K562 (cell line): ENCODE data around the gene LRRK1.

Experiments used
- CBFB ChIP-seq: sonication (generic); formaldehyde crosslinking; IDR thresholded peaks from 2 replicates; pipeline ENCODE4 v1.4.0; 2020; ENCODE audit warnings: mild to moderate bottlenecking, missing genetic modification reagents
- E2F5 ChIP-seq: sonication (generic); formaldehyde crosslinking; IDR thresholded peaks from 2 replicates; pipeline ENCODE4 v1.8.0; 2022; ENCODE audit warnings: mild to moderate bottlenecking, missing genetic modification reagents
- ETV5 ChIP-seq: sonication (generic); formaldehyde crosslinking; IDR thresholded peaks from 2 replicates; pipeline ENCODE4 v1.4.0; 2020; ENCODE audit warnings: low read depth, mild to moderate bottlenecking, missing genetic modification reagents
- HCFC1 ChIP-seq: IDR thresholded peaks from 2 replicates; pipeline ENCODE4 v1.6.1; 2012; ENCODE audit warnings: low read depth, low read length, improper control_type of control experiment
- HMGXB4 ChIP-seq: sonication (generic); formaldehyde crosslinking; IDR thresholded peaks from 2 replicates; pipeline ENCODE4 v1.8.1; 2023; ENCODE audit warnings: mild to moderate bottlenecking, missing genetic modification reagents
- MAFK ChIP-seq: IDR thresholded peaks from 2 replicates; pipeline ENCODE4 v1.6.1; 2011; ENCODE audit warnings: low read length, improper control_type of control experiment
- NFYB ChIP-seq: IDR thresholded peaks from 2 replicates; pipeline ENCODE4 v1.6.1; 2011; ENCODE audit warnings: mild to moderate bottlenecking, moderate library complexity; ENCODE audit not compliant: insufficient read length; ENCODE audit errors: extremely low read depth
- POLR2A ChIP-seq: fragments of 450-650 bp; conservative IDR thresholded peaks from 2 replicates; pipeline ENCODE4 v1.6.1; 2016
- SRF ChIP-seq, 2 experiments: fragments of 250-450, 450-650 bp in 1 of 2; sonication (Bioruptor Pico) in 1 of 2; sonication (generic) in 1 of 2; formaldehyde crosslinking; IDR thresholded peaks; 2 replicates each; pipeline versions ENCODE4 v1.5.0 to v1.5.1; 2020 to 2022; ENCODE audit warnings: mild to moderate bottlenecking in 1 of 2, missing genetic modification reagents in 1 of 2
- TAF1 ChIP-seq: IDR thresholded peaks from 2 replicates; pipeline ENCODE4 v1.6.1; 2011; ENCODE audit warnings: mild to moderate bottlenecking, low read length, moderate library complexity; ENCODE audit not compliant: insufficient read depth, control insufficient read depth, severe bottlenecking; ENCODE audit errors: extremely low read depth
- TCF3 ChIP-seq: sonication (generic); formaldehyde crosslinking; IDR thresholded peaks from 2 replicates; pipeline ENCODE4 v1.4.0; 2020; ENCODE audit warnings: mild to moderate bottlenecking, missing genetic modification reagents
- ZFP1 ChIP-seq: fragments of 450-650 bp; formaldehyde crosslinking; IDR thresholded peaks from 2 replicates; pipeline ENCODE4 v1.4.0; 2020; ENCODE audit warnings: mild to moderate bottlenecking, mixed read lengths
- TF ChIP-seq, protein P1 (sequence below), 3 experiments: IDR thresholded peaks in 2 of 3; conservative IDR thresholded peaks in 1 of 3; 2 replicates each; pipeline ENCODE4 v1.5.1; 2011 to 2012; ENCODE audit warnings: low read length in 3 of 3, mild to moderate bottlenecking in 3 of 3, control low read depth in 2 of 3, improper control_type of control experiment in 1 of 3, inconsistent platforms in 1 of 3, low read depth in 1 of 3, mixed read lengths in 1 of 3, moderate library complexity in 1 of 3; ENCODE audit not compliant: insufficient read depth in 2 of 3

GRCh38 chr15:100875495-100875894 lies 43.7 kb upstream of the LRRK1 start:
- no peak for TF ChIP-seq NFYB
- TF ChIP-seq TCF3 (CRISPR knock-in tag), result no peak
- no peak for TF ChIP-seq ETV5 (CRISPR knock-in tag)
- TF ChIP-seq, protein P1, sequence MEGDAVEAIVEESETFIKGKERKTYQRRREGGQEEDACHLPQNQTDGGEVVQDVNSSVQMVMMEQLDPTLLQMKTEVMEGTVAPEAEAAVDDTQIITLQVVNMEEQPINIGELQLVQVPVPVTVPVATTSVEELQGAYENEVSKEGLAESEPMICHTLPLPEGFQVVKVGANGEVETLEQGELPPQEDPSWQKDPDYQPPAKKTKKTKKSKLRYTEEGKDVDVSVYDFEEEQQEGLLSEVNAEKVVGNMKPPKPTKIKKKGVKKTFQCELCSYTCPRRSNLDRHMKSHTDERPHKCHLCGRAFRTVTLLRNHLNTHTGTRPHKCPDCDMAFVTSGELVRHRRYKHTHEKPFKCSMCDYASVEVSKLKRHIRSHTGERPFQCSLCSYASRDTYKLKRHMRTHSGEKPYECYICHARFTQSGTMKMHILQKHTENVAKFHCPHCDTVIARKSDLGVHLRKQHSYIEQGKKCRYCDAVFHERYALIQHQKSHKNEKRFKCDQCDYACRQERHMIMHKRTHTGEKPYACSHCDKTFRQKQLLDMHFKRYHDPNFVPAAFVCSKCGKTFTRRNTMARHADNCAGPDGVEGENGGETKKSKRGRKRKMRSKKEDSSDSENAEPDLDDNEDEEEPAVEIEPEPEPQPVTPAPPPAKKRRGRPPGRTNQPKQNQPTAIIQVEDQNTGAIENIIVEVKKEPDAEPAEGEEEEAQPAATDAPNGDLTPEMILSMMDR (IDR thresholded peaks at IDR 0.05 in 2 of 3, conservative IDR thresholded peaks at IDR 0.05 in 1 of 3; ENCODE audit: insufficient read depth in 2 of 3, low read depth in 1 of 3, low read length in 3 of 3), result no peak
- no peak for TF ChIP-seq E2F5 (CRISPR knock-in tag)
- no peak for TF ChIP-seq CBFB (CRISPR knock-in tag)
- no peak for TF ChIP-seq HMGXB4 (CRISPR knock-in tag)
- TF ChIP-seq HCFC1, result no peak
- TF ChIP-seq ZFP1 (CRISPR knock-in tag), result no peak
- TF ChIP-seq MAFK, result no peak
- TF ChIP-seq SRF (CRISPR knock-in tag; IDR thresholded peaks at IDR 0.05), result no peak
- no peak for TF ChIP-seq POLR2A
- no peak for TF ChIP-seq TAF1
